ENCODE data around the gene LRRC4C.

LRRC4C gene

GRCh38 chr11:40841231-40841630 lies 618.2 kb downstream of the LRRC4C start:
- no peak for DNase-seq

GRCh38 chr11:40838181-40838683 lies 621.2 kb downstream of the LRRC4C start:
- DNase-seq: no peak

DNA sequence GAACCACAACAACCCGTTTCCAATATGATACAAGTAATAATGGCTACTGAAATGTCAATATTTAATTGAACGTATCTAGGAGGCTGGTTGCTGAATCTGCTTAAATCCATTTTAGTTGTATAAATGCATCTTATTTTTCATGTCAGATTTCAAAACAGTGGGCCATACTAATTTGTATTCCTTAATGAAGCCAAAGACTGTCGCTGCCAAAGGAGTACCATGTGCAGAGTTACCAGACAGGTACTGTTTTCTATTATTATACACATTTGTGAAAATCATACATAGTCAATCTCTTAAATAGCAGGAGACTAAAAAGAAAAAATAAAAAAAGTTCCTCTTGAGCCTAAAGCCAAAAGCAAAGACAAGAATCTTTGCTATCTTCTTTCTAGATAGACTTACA lies 632.3 kb downstream of the LRRC4C start:
- no peak for DNase-seq

GRCh38 chr11:40826601-40827000 lies 632.9 kb downstream of the LRRC4C start:
- no peak for DNase-seq

- no peak for DNase-seq
Measured at GRCh38 chr11:40825201-40825834, 634.1 kb downstream of the LRRC4C start.

- no peak for DNase-seq
Measured at GRCh38 chr11:40819230-40819629, 640.2 kb downstream of the LRRC4C start.

DNA sequence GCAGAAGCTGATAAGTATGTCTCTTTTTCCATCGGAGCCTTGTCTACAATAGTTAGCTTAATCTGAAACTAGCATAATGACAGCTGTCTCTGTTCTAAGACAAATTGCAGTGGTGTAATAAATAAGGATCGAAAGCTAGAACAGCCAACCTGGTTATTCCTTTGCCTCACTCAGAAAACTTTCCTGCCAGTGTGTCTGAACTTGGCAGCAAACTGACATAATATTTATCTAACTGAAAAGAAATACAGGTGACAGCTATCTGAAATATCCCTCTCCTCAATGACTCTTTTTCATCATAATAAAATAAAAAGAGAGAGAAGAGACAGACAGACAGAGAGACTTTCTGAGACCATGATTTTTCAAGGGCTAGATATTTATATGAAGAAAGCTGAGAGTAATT lies 642.5 kb downstream of the LRRC4C start:
- no peak for DNase-seq

DNA sequence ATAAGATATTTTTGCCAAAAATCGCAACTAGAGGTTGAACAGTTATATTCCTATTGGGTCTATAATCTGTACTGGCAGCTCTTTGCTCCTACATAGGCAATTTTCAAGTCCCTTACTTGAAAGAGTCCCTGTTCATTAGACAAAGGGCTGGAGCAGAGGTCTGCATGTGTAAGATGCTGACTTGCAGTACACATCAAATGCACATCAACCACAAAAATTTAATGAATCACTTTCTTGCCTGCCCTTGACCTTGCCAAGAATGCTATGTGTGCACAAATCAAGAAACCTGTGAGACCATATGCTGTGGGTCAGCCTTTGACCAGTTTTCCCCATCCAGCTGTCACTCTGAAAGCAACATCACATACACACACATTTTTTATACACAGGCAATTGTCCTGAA lies 661.5 kb downstream of the LRRC4C start:
- DNase-seq: no peak

DNA sequence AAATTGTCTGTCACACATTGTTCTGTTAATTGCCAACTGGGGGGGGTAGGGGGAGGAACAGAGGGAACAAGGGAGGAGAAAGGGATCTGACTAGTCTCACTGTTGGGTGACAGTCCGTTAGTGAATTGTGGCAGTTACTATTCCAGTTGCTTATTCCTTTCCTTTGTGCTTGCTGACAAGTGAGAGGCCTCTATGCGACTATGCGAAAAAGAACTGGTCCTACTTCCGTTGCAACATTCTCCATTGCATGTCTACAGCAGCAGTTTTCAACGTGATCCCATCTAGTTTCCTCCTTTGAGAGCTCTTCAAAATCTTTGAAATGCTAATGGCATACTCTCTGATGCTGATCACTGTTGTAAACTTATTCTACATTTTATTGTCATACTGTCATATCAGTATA lies 672.2 kb downstream of the LRRC4C start:
- no peak for DNase-seq

GRCh38 chr11:40763046-40763445 lies 696.4 kb downstream of the LRRC4C start:
- DNase-seq: no peak

DNA sequence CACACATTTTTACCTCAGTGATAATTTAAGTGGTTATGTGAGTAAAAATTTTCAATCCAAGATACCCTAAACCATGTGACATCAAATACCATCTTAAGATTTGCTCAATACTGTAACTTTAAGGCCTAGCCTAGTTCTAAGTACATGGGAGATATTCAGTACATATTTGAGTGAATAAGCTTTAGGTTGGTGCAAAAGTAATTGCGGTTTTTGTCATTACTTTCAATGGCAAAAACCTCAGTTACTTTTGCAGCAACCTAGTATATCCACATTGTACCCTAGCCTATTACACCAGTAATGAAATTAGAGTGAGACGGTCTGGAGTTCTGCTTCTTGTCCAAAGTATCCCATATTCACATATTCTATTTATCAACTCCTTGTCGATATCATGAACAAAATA lies 700.1 kb downstream of the LRRC4C start:
- no peak for DNase-seq

DNA sequence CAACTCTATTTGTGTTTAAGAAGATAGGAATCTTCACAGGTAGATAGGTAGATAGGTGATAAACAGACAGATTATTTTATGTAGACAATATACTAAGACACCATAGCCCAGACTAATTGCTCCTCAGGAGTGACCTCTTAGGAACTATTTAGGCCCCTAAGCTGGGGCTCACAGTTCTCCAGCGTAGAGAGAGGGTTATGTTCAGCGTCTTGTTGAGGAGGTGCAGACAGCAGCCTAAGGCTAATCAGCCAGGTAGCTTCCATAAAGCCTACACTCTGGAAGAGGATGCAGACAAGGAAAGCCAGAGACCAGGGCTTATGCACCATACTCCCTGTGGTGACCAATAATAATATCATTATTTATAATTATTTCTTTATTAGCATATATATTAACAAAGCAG lies 705.2 kb downstream of the LRRC4C start:
- DNase-seq: no peak

DNA sequence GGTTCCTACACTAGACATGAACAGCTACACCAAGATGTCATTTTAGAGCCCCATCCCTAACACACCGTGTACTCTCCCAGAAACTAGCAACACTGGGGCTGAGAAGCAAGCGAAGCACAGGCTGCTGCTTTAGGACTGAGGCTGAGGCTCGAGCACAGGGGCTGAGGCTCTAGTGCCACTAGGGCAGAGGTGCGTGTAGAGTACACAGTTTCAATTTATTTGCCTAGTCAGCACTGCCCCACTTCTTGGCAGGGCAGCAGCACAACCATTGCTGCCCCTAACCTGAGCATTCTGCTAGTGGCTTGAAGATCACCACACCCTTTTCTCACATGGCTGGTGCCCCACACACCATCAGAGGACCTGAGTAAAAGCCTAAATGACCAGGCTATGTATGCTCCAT lies 713.2 kb downstream of the LRRC4C start:
- no peak for DNase-seq

- no peak for DNase-seq
Measured at GRCh38 chr11:40732132-40732531, 727.3 kb downstream of the LRRC4C start.

DNA sequence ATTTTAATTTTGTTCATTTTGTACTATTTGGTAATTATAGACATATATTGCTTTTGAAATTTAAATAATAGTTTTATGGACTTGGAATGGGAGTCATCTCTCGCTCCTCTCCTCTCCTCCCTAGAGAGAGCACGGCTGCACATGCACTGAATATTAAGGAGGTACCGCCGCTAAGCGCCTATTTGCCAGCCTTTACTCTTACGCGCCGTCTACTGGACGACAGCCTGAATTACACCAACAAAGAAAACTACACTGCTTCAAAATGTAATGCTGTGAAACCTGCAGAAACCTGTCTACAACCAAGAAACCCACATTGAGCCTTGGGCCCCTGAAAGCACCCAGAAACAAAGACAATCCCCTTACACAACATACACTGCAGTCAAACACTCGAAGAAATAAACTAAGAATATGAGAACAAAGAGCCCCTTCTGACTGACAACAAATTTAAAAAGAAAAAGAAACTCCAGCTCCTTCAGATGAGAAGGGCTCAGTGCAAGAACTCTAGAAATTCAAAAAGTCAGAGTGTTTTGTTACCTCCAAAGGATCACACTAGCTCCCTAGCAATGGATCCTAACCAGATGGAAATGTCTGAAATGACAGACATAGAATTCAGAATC lies 737.2 kb downstream of the LRRC4C start:
- no peak for DNase-seq

DNA sequence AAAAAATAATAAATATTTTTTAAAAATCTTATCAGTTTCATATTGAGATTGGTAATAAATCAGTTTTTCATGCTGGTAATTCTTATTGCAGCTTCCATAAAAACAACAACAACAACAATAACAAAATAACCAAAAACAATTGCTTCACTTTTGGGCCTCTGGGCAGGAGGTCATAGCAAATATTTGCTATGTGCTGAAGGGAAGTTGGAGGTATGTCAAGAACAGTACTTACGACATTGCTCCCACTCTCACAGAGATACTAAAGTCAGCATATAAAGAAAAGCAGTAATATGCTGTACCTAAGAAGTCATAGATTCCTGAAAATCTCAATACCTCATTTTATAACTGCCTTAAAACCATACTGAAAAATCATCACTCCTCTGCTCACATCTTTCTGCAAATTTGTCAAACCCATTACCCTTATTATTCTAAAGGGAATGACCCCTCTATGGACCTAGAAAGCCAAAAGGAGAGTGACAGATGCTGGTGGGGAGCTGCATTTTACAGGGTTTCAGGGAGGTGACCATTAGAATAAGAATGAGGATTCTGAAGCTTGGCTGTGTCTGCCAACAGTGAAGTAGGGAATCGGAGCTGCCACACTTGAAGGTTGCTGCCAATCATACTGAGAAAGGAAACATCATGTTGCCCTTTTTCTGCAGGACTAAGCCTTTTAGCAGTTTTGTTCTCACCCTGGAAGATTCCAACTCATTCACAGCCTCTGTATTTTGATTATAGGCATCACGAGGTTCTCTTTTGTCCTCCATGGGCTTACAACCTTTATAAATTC lies 742.9 kb downstream of the LRRC4C start:
- DNase-seq: no peak

DNA sequence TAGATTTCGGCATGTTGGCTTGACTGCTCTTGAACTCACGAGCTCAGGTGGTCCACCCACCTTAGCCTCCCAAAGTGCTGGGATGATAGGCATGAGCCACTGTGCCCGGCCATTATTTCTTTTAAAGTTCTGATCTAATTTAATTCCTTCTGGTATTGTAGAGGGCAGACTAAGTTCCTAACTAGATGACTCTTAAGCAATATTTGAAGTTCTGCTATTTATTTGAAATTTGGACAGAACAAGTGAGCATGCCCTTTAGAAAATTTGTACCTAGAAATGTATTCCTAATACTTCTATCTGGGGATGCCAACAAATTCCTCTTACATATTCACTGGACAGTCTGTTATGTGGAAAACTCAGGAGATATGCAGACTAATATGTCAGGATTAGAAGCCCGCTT lies 746.4 kb downstream of the LRRC4C start:
- no peak for DNase-seq

DNA sequence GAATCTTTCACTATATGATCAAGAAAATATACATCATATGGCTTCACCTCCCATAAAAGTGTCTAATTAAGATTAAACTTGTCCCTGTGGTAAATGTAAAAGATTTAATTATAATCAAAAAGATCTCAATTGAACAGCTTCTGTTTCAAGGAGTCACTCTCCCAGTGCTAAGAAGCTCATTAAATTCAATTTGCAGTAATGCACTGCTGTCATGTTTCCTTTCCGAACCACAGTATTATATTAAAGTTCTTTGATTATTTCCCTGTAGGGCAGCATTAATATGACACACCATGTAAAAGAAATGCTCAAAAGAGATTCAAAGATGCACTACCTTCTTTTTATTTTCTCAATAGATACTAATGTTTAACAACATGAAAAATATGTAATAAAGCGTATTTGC lies 758.4 kb downstream of the LRRC4C start:
- DNase-seq: no peak

DNA sequence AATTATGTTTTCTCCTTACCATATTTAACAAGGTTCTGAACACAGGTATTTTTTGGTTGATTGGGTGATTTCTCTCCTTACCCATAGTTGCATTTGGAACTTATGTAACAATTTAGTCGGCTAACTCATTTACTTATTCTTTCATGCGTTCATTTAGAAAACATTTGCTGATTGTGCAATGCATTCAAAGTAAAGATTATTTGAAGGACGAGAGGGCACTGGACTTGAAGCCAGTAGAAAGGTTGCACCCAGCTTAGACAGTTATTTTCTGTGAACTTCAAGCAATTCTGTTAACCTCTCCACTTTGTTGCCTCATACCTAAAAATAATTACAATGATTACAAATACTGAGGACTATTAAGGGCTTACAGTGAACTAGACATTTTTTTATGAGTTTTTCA lies 769.6 kb downstream of the LRRC4C start:
- no peak for DNase-seq

- DNase-seq: no peak
Measured at GRCh38 chr11:40688369-40688768, 771.1 kb downstream of the LRRC4C start.

GRCh38 chr11:40686765-40687164 lies 772.7 kb downstream of the LRRC4C start:
- DNase-seq: no peak

GRCh38 chr11:40683010-40683409 lies 776.4 kb downstream of the LRRC4C start:
- no peak for DNase-seq

GRCh38 chr11:40679276-40679675 lies 780.2 kb downstream of the LRRC4C start:
- DNase-seq: no peak

DNA sequence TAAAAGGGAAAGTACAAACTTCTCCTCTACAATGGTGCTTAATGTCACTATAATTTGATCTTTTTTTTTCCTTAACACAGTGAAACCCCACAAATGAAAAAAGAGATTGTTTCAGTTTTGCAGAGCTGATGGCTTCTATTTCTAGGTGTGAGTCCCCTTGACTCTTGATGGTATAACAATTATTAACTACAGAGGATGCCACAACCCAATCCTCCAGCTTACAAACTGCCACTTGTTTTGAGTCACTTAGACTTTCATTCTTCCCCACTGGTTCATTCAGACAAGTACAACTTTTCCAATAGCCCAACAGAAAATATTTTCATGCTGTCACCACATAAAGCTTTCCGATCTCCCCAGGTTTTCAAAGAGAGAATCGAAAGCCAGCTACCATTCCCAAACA lies 812.2 kb downstream of the LRRC4C start:
- no peak for DNase-seq
